ENCODE results near the gene FDXR.

Gene FDXR

DNA sequence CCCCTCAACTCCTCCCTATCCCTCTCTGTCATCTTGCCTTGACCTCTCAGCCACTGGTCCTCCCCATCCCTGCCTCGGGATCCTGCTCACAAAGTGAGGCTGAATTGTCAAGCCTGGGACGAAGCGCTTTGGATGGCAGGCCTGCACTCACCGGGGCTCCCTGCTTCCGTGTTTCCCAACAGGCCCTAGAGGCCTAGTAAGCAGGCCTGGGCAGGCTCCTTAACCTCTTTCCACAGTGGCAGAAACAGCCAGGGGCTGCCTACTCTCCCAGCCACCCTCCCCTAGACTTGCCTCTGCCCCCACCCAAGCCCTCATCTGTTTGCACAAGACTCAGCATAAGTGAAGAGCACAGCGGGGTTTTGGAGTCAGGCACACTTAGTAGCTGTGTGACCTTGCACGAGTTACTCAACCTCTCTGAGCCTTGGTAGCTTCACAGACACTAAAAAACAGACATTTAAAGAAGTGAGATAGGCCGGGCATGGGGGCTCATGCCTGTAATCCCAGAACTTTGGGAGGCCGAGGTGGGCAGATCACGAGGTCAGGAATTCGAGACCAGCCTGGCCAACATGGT is 25.7 kb upstream of the FDXR start:
- DNase-seq, result no peak

DNA sequence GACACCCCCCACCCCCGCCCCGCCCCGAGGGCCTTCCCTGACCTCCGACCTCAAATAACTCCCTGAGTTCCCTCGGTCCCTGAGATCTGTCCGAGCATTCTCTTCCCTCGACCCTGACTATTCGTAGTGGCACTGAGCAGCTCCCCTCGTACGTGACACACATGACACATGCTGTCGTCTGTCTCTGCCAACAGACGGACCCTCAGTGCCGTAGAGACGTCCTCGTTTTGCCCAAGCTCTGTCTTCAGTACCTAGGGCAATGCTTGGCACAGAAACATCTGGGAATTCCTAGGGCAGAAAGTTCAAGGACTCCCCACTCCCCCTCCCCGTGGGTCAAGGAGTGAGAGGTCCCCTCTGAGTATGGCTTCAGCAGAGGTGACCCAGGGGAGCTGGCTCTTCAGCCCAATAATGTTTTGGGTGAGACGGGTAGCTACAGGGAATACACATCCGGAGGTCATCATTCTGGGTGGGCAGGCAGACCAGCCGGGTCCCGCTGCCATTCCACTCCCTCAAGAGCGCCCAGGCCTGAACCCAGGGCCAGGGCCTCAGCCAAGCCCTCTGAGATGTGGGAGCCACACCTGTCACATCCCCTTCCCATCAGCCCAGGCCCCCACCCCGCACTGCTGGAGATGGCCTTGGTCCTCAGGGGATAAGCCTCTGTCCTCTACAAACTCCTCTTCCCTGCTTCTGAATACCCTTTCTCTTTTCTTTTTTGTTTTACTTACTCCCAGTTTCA is 21.3 kb upstream of the FDXR start:
- DNase-seq, result no peak

GRCh38 chr17:74892974-74893911 is 20.4 kb upstream of the FDXR start, which contains the start of gene FADS6:
Gene FADS6, minus strand, starts transcription at chr17:74893633. Its CDS starts 38 bp downstream, at chr17:74893595.
- peak in 1 of 6 experiments; percentile 4 for DNase-seq

DNA sequence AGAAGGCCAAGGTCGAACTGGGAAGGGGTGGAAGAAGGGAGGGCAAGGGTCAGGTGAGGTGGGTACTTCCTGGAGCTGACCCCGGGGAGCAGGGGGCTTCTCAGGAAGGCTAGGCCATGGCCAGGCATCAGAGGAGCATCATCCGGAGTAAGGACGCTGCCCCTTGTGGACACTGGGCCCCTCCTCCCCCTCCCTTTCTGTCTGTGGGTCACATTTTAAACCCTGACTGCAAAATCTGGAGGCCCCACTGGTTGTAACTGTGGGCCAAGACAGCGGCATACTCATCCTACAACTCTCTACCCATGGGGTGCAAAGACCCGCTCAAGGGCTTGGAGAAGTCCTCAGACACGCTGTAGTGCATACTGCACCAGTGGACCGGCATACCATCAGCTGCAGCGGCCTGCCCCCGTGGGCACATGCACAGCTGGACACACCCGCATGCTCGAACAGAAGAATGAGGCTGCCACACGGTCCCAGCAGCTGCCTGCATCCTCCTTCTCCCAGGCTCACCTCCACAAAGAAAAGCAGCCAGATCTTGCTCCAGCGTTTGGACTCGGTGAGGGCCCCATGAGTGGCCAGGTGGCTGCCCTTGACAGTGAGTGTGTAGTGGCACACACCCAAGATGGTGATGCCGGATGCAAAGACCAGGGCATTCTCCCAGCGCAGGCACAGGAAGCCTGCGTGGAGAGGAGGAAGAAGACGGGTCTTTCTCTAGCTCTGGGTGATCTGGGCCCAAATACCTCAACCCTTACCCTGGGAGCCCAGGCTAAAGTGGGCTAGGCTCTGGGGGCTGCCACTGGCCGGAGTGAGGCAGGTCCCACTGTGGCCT is 19.4 kb upstream of the FDXR start:
- no peak for DNase-seq

GRCh38 chr17:74890554-74890953 is 17.8 kb upstream of the FDXR start:
- no peak for DNase-seq

- DNase-seq, result no peak
Measured at GRCh38 chr17:74888469-74888868, 15.7 kb upstream of the FDXR start.

GRCh38 chr17:74883241-74883745 is 10.5 kb upstream of the FDXR start:
- no peak for DNase-seq

DNA sequence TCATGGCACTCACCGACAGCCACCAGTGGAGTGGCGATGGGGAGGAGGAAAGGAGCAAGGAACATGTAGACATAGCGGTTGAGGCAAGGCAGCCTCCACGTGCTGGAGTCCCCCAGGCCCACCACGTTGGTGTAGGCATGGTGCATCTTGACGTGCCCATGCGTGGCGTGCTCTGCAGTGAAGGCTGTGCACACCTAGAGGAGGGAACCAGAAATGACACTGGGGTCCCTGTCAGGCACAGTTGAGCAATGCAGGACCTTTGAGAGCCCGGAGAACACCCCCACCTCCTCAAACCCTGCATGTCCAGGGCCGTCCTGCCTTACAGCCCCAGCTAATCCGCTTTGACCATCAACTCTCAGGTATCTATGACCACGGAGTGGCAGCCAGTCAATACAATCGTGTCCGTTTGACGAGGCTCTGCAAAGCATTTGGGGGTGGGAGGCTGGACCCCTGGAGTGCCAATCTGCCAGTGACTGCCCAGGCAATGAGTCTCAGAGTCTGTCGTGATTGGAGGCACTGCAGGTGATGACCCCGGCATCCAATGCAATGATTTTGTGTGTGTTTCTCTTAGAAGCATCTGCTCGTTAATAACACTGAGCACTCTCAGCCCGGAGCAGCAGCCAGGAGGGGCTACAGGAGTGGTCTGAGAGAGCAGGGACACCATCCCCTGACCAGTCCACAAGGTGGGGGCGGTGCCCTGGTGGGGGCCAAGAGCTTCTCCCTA is 9.9 kb upstream of the FDXR start:
- DNase-seq, result no peak

GRCh38 chr17:74881073-74881472 is 8.3 kb upstream of the FDXR start:
- DNase-seq, result no peak

DNA sequence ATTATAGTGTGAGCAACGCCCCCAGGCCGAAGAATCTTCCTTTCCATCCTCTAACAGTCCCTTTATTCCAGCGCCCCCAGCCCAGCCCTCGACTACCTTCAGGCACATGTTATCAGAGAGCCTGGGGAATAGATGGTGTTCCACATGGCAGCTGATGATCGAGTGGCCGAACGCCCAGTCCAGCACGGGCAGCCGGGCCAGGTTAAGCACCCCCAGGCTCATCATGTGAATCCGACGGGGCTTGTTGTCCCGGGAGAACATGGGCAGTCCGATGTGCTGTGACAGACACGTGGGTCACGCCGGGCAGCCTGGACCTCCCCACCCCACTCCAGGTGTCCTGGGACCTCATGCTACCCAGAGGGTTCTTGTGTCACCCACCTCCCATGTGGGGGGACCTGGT is 6.5 kb upstream of the FDXR start:
- DNase-seq, result no peak

- no peak for DNase-seq
Measured at GRCh38 chr17:74878658-74879057, 5.9 kb upstream of the FDXR start.

DNA sequence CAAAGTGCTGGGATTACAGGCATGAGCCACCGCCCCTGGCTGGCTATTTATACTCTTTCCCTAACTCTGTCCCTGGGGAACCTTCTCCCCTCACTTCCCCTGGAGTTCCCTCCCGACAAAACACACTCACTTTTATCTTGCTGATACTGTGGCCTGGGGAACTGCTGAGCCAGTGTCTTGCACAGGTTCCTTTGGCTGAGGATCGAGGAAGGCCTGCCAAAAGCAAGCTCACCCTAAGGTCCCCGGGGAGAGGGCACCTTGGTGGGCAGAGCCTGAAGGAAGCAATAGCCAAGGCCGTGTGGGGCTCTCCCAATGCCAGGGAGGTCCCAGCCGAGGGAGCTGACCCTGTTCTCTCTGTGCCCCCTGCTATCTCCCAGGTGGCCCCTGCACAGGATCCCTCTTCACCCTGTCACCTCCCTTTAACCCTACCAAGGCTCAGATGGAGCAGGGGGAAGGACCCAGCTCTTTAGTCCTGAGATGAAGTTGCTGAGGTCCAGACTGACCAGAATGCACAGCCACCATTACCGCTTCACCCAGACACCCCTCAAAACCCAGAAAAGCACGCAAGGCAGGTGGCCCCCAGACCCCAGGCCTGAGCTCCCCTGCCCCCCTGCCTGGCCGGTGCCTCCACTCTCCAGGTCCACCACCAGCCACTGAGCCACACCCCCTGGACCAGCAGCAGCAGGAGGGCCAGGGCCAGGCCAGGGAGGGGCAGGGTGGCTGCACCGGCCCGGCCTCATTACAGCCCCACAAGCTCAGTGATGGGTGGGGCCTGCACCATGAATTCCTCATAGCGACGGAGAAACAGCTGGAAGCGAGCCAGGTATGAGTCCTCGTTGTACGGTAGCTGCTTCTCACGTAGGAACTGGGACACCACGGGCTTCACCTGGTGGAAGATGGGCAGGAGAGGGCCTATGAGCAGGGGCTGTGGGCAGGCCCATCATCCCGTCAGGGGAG is 5.1 kb upstream of the FDXR start:
- DNase-seq, result no peak

DNA sequence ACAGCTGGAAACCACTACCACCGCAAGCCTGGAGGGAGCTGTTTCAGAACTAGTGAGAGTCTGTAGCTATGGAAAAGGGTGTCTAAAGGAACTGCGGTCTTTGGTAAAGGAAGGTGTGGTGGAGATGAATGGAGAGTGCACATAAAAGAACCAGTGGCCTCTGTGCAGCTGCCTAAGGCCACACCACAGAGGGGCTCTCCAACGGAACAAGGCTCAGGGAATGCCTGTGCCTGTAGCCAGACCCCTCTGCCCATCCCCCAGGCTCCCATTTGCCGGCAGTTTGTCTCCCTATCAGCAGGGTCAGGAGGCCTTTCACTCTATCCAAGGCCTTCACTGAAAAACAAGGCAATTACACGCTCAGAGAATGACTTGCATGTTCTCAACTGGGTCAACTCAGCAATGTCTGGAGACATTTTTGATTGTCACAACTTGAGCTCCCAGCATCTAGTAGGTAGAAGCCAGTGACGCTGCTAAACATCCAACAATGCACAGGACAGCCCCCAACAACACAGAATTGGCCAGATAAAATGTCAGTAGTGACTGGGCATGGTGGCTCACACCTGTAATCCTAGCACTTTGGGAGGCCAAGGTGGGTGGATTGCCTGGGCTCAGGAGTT is 3.3 kb upstream of the FDXR start:
- no peak for DNase-seq

- no peak for DNase-seq
Measured at GRCh38 chr17:74875155-74875976, 2.6 kb upstream of the FDXR start.

GRCh38 chr17:74874615-74875037 is 1.8 kb upstream of the FDXR start:
- no peak for DNase-seq

GRCh38 chr17:74873874-74874614 is 1.2 kb upstream of the FDXR start:
- no peak for DNase-seq

- DNase-seq, result peak; percentile 98 to 100 (median 100)
Measured at GRCh38 chr17:74873037-74873873, 461 bp upstream of the FDXR start.

Measured in stimulated activated naive CD4-positive, alpha-beta T cell (primary cell).